GM18498 (cell line): ENCODE data around the gene RUSC1.
A peak's percentile ranks its signal among the peaks of the same experiment; 100 is the strongest.

Experiments used
- ATAC-seq: cut with Tn5 transposase; IDR thresholded peaks from one replicate; pipeline ENCODE4 v1.9.1; 2021; ENCODE audit warnings: mild to moderate bottlenecking, moderate library complexity; ENCODE audit not compliant: unreplicated experiment

RUSC1 gene

GRCh38 chr1:155294520-155295182 is 26.0 kb upstream of the RUSC1 start:
- ATAC-seq = no peak

GRCh38 chr1:155295183-155295941 is 25.3 kb upstream of the RUSC1 start:
- no peak for ATAC-seq

- ATAC-seq = no peak
Observed at GRCh38 chr1:155295942-155296267, 24.8 kb upstream of the RUSC1 start.

GRCh38 chr1:155296661-155297060 is 24.0 kb upstream of the RUSC1 start:
- ATAC-seq = no peak

GRCh38 chr1:155297384-155297783 is 23.3 kb upstream of the RUSC1 start:
- ATAC-seq = no peak

GRCh38 chr1:155300024-155300423 is 20.7 kb upstream of the RUSC1 start:
- ATAC-seq = no peak

GRCh38 chr1:155300553-155301329 is 20.0 kb upstream of the RUSC1 start:
- no peak for ATAC-seq

- ATAC-seq = no peak
Observed at GRCh38 chr1:155301342-155301841, 19.3 kb upstream of the RUSC1 start, which contains the start of gene PKLR. Gene PKLR (minus strand): TSS chr1:155301438. CDS start chr1:155301395, 43 bp downstream.

- no peak for ATAC-seq
Observed at GRCh38 chr1:155304558-155305063, 16.1 kb upstream of the RUSC1 start.

GRCh38 chr1:155305881-155306391 is 14.8 kb upstream of the RUSC1 start:
- no peak for ATAC-seq

GRCh38 chr1:155307247-155307740 is 13.4 kb upstream of the RUSC1 start:
- no peak for ATAC-seq

GRCh38 chr1:155308493-155309422 is 11.9 kb upstream of the RUSC1 start, which contains the start of gene FDPS:
Gene FDPS (plus strand): TSS chr1:155308866. CDS start chr1:155309790, 924 bp downstream.
- ATAC-seq = peak; percentile 95

- ATAC-seq = no peak
Observed at GRCh38 chr1:155309423-155310021, 11.2 kb upstream of the RUSC1 start.

GRCh38 chr1:155313261-155313660 is 7.4 kb upstream of the RUSC1 start:
- ATAC-seq = no peak

- ATAC-seq = no peak
Observed at GRCh38 chr1:155316922-155317321, 3.8 kb upstream of the RUSC1 start.

- no peak for ATAC-seq
Observed at GRCh38 chr1:155318082-155318481, 2.6 kb upstream of the RUSC1 start.

GRCh38 chr1:155319536-155319935 is 1.2 kb upstream of the RUSC1 start:
- no peak for ATAC-seq

GRCh38 chr1:155320252-155320651 is 442 bp upstream of the RUSC1 start:
- no peak for ATAC-seq
